Muscle layer of duodenum (tissue), 2 donors: ENCODE data around the gene VIM.
A peak's percentile ranks its signal among the peaks of the same experiment; 100 is the strongest.
"Not testable (repeated sequence)": the region's sequence is repeated elsewhere in the genome, so short reads cannot be mapped to it uniquely, and the experiment has no call there.

Source experiments
- H3K27ac ChIP-seq: one replicate; pipeline ENCODE4 v1.7.0; 2013; ENCODE audit warnings: mild to moderate bottlenecking, low read length
- H3K27me3 ChIP-seq: one replicate; pipeline ENCODE4 v1.7.0; 2013; ENCODE audit warnings: low read depth, mild to moderate bottlenecking, control low read depth, low read length
- H3K36me3 ChIP-seq, 2 donors: one replicate each; pipeline ENCODE4 v1.7.0; 2013; ENCODE audit warnings: low read length in 2 of 2, control low read depth in 1 of 2, mild to moderate bottlenecking in 1 of 2; ENCODE audit not compliant: insufficient read depth in 2 of 2, control insufficient read depth in 1 of 2
- H3K4me1 ChIP-seq, 2 donors: one replicate each; pipeline ENCODE4 v1.7.0; 2013; ENCODE audit warnings: low read length in 2 of 2, mild to moderate bottlenecking in 2 of 2, control low read depth in 1 of 2, moderate library complexity in 1 of 2; ENCODE audit not compliant: insufficient read depth in 2 of 2, control insufficient read depth in 1 of 2
- H3K4me3 ChIP-seq, 2 donors: one replicate each; pipeline ENCODE4 v1.7.0; 2013; ENCODE audit warnings: low read length in 2 of 2, low read depth in 1 of 2, mild to moderate bottlenecking in 1 of 2
- H3K9me3 ChIP-seq, 2 donors: one replicate each; pipeline ENCODE4 v1.7.0; 2013; ENCODE audit warnings: low read length in 2 of 2, control low read depth in 1 of 2, mild to moderate bottlenecking in 1 of 2; ENCODE audit not compliant: control insufficient read depth in 1 of 2
- donor health status: healthy.

The VIM gene

DNA sequence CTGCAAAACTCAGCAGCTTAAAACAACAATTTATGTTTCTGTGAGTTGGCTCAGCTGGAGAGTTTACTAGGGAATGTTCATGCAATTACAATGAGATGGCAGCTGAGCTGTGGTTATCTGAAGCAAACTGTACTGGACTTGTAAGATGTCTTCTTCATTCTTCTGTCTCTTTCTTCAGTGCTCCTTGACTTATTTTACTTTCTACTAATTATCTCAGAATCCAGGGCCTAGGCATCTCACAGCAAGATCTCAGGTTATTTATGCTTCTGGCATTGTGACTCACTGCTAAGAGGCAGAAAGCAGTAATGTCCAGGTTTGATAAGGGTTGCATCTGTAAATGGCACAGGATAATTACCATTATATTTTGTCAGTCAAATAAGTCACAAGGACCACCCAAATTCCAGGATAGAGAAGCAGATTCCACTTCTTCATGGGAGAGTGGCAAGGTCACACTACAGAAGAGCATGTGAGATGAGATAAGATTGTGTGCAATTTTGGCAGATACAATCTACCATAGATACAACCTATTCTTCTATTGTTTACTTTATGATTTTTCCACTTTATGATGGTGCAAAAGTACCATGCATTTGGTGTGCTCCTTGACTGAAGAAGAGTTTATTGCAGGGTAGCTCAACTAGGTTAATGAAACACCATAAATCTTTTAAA lies 16.8 kb downstream of the VIM start:
- no peaks in the 10 kb centered on the region for H3K4me1 ChIP-seq
- H3K9me3 ChIP-seq, result no peaks in the 10 kb centered on the region
- H3K27me3 ChIP-seq, result no peaks in the 10 kb centered on the region
- H3K27ac ChIP-seq, result no peak overlapping the region
- no peak overlapping the region for H3K4me3 ChIP-seq
- no peaks in the 10 kb centered on the region for H3K36me3 ChIP-seq

DNA sequence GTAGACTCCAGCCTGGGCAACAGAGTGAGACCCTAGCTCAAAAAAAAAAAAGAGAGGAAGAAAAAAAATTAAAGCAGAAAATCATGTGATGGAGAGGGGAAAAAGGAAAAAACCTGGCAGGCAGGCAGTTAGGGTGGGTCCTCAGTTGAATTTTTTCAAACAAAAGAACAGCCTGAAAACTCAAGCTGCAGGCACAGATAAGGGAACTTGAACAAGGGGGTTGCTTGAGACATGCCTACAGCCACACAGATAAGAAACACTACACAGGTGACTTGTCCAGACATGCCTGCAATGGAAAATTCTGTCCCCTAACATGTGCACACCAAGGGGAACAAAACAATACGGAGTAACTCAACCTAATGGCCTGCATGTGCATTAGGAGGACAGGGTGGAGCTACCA lies 19.2 kb downstream of the VIM start:
- no peaks in the 10 kb centered on the region for H3K4me1 ChIP-seq
- no peaks in the 10 kb centered on the region for H3K27me3 ChIP-seq
- H3K9me3 ChIP-seq, result no peaks in the 10 kb centered on the region
- H3K27ac ChIP-seq, result no peak overlapping the region
- H3K4me3 ChIP-seq, result no peak overlapping the region
- no peaks in the 10 kb centered on the region for H3K36me3 ChIP-seq

DNA sequence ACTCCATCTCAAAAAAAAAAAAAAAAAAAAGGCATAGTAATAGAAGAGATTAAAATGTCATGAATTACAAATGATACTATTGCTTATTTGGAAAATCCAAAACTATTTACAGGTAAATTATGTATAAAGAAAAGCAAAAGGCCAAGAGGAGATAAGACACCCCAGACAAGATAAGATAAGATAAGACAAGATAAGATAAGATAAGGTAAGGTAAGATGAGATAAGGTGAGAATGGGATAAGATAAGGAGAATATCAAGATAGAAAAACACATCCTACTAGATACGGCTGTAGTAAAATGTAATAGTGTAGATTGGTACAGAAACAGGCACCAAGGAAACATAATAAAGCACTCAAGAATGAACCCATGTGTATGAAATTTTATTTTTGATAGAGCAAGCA lies 20.9 kb downstream of the VIM start:
- Histone ChIP-seq H3K36me3 (no peaks in the 10 kb centered on the region), H3K4me1 (no peaks in the 10 kb centered on the region), H3K27me3 (no peaks in the 10 kb centered on the region), H3K4me3 (no peak overlapping the region), H3K9me3 (no peaks in the 10 kb centered on the region), H3K27ac (no peak overlapping the region)

DNA sequence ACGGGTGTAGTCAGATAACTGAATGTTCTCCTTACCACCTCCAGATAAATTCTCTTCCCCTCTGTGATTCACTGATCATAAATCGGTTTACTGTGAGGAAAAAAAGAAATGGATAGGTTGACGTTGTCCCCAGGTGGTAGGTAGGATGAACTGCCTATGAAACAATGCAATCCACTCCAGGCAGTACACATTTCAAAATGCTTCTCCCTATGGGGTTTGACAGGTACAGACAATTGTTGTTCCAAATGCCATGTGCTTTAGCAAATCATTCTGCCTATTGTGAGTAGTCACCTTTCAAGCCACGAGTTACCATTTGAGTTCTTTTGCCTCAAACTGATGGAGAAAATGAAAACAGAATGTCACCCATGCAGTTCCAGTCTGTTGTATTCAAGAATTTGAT lies 21.8 kb downstream of the VIM start:
- no peak overlapping the region for H3K27ac ChIP-seq
- no peaks in the 10 kb centered on the region for H3K9me3 ChIP-seq
- H3K36me3 ChIP-seq, result no peaks in the 10 kb centered on the region
- no peak overlapping the region for H3K4me3 ChIP-seq
- no peaks in the 10 kb centered on the region for H3K27me3 ChIP-seq
- H3K4me1 ChIP-seq, result no peaks in the 10 kb centered on the region

DNA sequence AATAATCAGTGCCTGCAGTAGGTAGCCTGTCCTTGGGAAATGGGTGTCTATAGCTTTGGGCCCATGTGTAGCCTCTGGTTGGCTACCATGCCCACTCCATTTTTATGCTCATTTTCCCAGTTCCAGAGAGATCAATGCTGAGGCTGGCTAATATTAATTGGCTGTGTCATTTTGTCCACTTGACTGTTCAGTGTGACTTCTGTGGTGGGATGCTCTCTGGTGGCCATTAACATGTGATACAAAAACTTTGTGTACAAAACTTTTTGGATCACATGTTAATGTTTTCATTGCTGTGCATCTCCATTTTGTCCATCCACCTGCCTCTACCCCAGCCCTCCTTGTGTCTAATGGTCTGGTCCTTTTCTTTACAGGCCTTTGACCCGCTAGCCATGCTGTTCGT lies 22.7 kb downstream of the VIM start:
- no peaks in the 10 kb centered on the region for H3K9me3 ChIP-seq
- no peaks in the 10 kb centered on the region for H3K27me3 ChIP-seq
- H3K27ac ChIP-seq, result no peak overlapping the region
- no peaks in the 10 kb centered on the region for H3K4me1 ChIP-seq
- no peaks in the 10 kb centered on the region for H3K36me3 ChIP-seq
- H3K4me3 ChIP-seq, result no peak overlapping the region

DNA sequence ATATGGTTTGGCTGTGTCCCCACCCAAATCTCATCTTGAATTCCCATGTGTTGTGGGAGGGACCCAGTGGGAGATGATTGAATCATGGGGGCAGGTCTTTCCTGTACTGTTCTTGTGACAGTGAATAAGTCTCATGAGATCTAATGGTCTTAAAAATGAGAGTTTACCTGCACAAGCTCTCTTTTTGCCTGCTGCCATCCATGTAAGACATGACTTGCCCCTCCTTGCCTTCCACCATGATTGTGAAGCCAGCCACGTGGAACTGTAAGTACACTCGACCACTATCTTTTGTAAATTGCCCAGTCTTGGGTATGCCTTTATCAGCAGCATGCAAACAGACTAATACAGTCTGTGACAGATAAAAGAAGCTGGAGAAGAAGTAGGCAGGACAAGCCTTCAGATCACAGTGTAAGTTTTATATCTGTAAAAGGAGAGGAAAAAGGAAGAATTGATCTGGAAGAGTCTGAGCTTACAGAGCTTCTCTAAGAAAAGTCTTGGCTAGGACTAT lies 26.6 kb downstream of the VIM start:
- H3K36me3 ChIP-seq, H3K4me3 ChIP-seq, H3K4me1 ChIP-seq, H3K9me3 ChIP-seq, H3K27ac ChIP-seq, H3K27me3 ChIP-seq: not testable (repeated sequence)

DNA sequence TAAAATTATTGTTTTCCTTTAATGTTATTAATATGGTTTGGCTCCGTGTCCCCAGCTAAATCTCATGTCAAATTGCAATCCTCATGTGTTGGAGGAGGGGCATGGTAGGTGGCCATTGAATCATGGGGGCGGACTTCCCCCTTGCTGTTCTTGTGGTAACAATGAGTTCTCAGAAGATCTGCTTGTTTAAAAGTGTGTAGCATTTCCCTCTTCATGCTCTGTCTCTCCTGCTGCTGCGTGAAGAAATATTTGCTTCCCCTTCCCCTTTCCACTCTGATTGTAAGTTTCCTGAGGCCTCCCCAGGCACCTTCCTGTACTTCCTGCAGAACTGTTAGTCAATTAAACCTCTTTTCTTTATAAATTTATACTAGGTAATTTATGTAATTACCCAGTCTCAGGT lies 27.5 kb downstream of the VIM start:
- Histone ChIP-seq H3K9me3 (no peaks in the 10 kb centered on the region), H3K27me3 (no peaks in the 10 kb centered on the region), H3K4me1 (peaks cover 0 to 7% of the 10 kb centered on the region in 2 donors), H3K27ac (no peak overlapping the region), H3K36me3 (no peaks in the 10 kb centered on the region), H3K4me3 (no peak overlapping the region)

DNA sequence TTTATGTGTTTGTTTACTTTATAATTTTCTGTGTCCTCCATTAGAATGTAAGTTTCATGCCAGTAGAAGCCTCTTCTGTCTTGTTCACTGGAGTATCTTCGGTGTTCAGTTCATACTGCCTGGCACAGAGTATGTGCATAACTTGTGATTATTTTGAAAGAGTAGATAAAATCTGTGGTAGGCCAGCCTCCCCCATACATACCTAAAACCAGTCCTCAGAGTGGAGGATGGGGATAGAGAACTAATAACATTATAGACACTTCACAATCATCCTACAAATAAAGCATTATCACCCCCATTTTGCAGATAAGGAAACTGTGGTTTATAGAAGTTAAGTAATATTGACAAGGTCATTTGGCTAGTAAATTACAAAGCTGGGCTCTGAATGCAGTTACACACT lies 28.0 kb downstream of the VIM start:
- Histone ChIP-seq H3K27me3 (no peaks in the 10 kb centered on the region), H3K27ac (no peak overlapping the region), H3K4me3 (no peak overlapping the region)

DNA sequence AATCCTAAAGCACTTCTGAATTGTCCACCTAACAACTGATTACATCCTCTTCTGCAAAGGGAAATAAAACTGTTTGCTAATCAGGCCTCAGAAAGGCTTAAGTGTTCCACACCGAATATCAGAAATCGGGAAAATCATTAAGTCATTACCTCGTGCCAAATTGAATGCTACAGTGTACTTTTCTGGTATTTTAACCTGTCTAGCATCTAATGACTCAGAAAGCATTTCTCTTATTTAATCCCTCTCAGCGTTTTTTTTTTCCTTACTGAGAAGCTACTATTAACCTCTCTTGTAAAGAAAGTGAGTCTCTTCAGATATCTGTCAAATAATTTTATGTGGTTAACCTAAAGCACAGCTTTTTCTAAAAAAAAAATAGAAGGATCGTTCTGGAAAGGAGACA lies 28.6 kb downstream of the VIM start:
- no peaks in the 10 kb centered on the region for H3K9me3 ChIP-seq
- no peaks in the 10 kb centered on the region for H3K27me3 ChIP-seq
- no peak overlapping the region for H3K27ac ChIP-seq
- H3K4me3 ChIP-seq, result no peak overlapping the region
- no peaks in the 10 kb centered on the region for H3K36me3 ChIP-seq
- peaks cover 0 to 7% of the 10 kb centered on the region in 2 donors for H3K4me1 ChIP-seq

More for the DNA sequence above, 28.0 kb downstream of the VIM start:
- Histone ChIP-seq H3K36me3 (no peaks in the 10 kb centered on the region), H3K9me3 (no peaks in the 10 kb centered on the region), H3K4me1 (peaks cover 0 to 7% of the 10 kb centered on the region in 2 donors)

DNA sequence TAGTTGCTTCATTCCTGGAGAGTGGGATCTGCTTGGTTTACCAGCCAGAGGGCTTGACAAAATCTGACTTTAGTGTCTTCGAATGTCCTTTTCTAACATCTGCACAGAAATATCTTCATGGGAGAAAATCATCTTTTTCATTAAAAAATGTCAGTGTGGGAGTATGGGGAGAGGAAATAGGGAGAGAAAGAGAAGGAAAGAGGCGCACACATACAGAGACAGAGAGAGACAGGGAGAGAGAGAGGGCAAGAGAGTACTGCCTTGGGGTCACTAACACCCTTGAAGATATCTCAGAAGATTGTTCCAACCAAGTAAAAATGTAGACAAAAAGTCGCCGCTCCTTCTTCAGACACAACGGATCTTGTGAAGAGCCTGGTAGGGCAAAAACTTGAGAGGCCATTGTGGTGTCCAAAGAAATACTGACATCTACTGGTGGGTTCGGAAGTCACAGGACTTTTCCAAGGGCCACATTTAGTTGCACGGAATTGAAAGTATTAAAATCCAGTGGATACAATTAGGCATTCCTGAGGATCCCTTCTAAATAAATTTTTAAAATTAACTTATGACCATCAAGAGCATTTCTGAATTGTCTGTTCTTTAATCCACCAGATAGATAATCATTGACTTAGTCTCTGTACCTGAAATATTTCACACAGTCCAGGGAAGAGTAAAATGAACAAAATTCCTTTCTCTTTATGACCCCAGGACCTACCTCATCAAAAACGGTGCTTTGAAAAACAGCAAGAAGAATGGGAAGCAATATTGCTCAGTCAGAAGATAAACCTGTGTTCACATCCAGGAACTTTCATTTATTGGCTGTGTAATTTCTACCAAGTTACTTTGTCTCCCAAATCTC lies 29.7 kb downstream of the VIM start:
- Histone ChIP-seq H3K4me3 (peak overlapping the region in 1 of 2 donors; percentile 12), H3K9me3 (peaks cover under 1 to 6% of the 10 kb centered on the region in 2 donors), H3K27ac (peak overlapping the region; percentile 10), H3K27me3 (no peaks in the 10 kb centered on the region), H3K4me1 (peaks cover 0 to 7% of the 10 kb centered on the region in 2 donors), H3K36me3 (no peaks in the 10 kb centered on the region)

DNA sequence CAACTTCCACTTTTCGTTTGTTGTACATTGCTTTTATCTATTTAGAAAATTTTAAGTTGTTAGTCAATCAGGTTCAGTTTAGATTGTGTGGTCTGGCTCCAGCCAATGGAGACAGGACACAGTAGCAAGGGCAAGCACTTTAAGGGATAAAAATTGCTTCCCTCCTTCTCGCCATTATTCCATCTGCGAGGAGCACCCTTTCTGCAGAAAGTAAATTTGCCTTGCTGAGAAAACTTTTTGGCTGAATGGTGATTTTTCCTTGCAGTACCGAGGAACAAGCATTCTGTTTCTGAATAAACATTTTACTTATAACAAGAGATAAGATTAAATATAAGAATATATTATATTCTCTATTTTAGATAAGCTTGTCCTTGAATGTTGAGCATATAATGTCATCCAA lies 34.5 kb downstream of the VIM start:
- Histone ChIP-seq H3K36me3 (no peaks in the 10 kb centered on the region), H3K27ac (no peak overlapping the region), H3K27me3 (no peaks in the 10 kb centered on the region), H3K9me3 (peaks cover 9 to 19% of the 10 kb centered on the region in 2 donors), H3K4me1 (peaks cover 0 to under 1% of the 10 kb centered on the region in 2 donors), H3K4me3 (no peak overlapping the region)
